Uterus (tissue), 4 donors: ENCODE measurements around the gene CSF3R. TPM values are rescaled to one million over a fixed set of nuclear protein-coding genes. Genes with fewer than 3 reads are reported as not detected.

ENCODE experiments used
- DNase-seq, 2 donors: peaks; one replicate each; pipeline ENCODE4 v3.0.0-alpha.2; 2019 to 2020
- H3K27ac ChIP-seq, 2 donors: fragments of 200-600 bp; sonication (generic); 1 replicate in 1 of 2; 2 replicates in 1 of 2; pipeline ENCODE4 v1.5.1; 2016 to 2018
- H3K27me3 ChIP-seq, 2 donors: fragments of 200-600 bp; sonication (generic); one replicate each; pipeline ENCODE4 v1.5.1; 2018 to 2019; ENCODE audit warnings: control low read depth in 1 of 2
- H3K36me3 ChIP-seq, 2 donors: fragments of 200-600 bp; sonication (generic); one replicate each; pipeline ENCODE4 v1.5.1; 2019; ENCODE audit warnings: control low read depth in 1 of 2
- H3K4me1 ChIP-seq, 2 donors: fragments of 200-600 bp; sonication (generic); one replicate each; pipeline ENCODE4 v1.5.1; 2018 to 2019; ENCODE audit warnings: control low read depth in 1 of 2
- H3K4me3 ChIP-seq, 2 donors: fragments of 200-600 bp; sonication (generic); 1 replicate in 1 of 2; 2 replicates in 1 of 2; pipeline ENCODE4 v1.5.1; 2018 to 2019; ENCODE audit warnings: mild to moderate bottlenecking in 1 of 2
- H3K9me3 ChIP-seq, 2 donors: fragments of 200-600 bp; sonication (generic); one replicate each; pipeline ENCODE4 v1.5.1; 2019; ENCODE audit warnings: control low read depth in 1 of 2
- CTCF ChIP-seq, 4 experiments: fragments of 200-600 bp in 2 of 4; fragments of 450-650 bp in 2 of 4; sonication (generic) in 2 of 4; IDR thresholded peaks; one replicate each; pipeline ENCODE4 v1.5.1; 2016 to 2019; ENCODE audit warnings: antibody characterized with exemption in 4 of 4, mild to moderate bottlenecking in 2 of 4, moderate library complexity in 1 of 4
- POLR2A ChIP-seq, 2 donors: fragments of 450-650 bp; IDR thresholded peaks; one replicate each; pipeline ENCODE4 v1.6.1; 2016; ENCODE audit warnings: antibody characterized with exemption in 2 of 2, mild to moderate bottlenecking in 1 of 2, moderate library complexity in 1 of 2
- intact Hi-C: fragments of 100-400 bp; cut with DNase I; formaldehyde crosslinking; loops from one replicate; pipeline ENCODE4 v1.15.1; 2023; ENCODE audit warnings: low total_unique reads
- total RNA-seq, 4 donors: library from RNA; depleted of rRNA in 3 of 4; stranded (reverse); fragments of >200 nt in 3 of 4; gene quantifications; one replicate each; pipeline versions ENCODE4 v1.1.0 to v1.2.4, GENCODE V29; 2014 to 2023
- donor health status: DM: yes; HTN: yes; CAD: no.

The CSF3R gene
- total RNA-seq, 4 donors from 2014 or later, result 4.9 to 9.7 (median 6.6) TPM

GRCh38 chr1:36453600-36454388 is 28.9 kb downstream of the CSF3R start:
- Histone ChIP-seq H3K4me1 (peaks cover 0 to 3% of the 10 kb centered on the region in 2 donors), H3K4me3 (no peak overlapping the region), H3K27ac (no peak overlapping the region), H3K36me3 (no peaks in the 10 kb centered on the region), H3K27me3 (no peaks in the 10 kb centered on the region), H3K9me3 (no peaks in the 10 kb centered on the region)
- no peak for DNase-seq
- TF ChIP-seq POLR2A (IDR thresholded peaks at IDR 0.05) (no peak), CTCF (IDR thresholded peaks at IDR 0.05) (no peak)
- intact Hi-C loops, result no loop called here

GRCh38 chr1:36453051-36453450 is 29.7 kb downstream of the CSF3R start:
- TF ChIP-seq POLR2A (IDR thresholded peaks at IDR 0.05) (no peak), CTCF (IDR thresholded peaks at IDR 0.05) (no peak)
- Histone ChIP-seq H3K27me3 (no peaks in the 10 kb centered on the region), H3K36me3 (no peaks in the 10 kb centered on the region), H3K27ac (no peak overlapping the region), H3K9me3 (no peaks in the 10 kb centered on the region), H3K4me1 (peaks cover 0 to 3% of the 10 kb centered on the region in 2 donors), H3K4me3 (no peak overlapping the region)
- DNase-seq, result no peak
- intact Hi-C loops, result no loop called here

GRCh38 chr1:36450919-36451305 is 31.8 kb downstream of the CSF3R start:
- H3K27me3 ChIP-seq, result no peaks in the 10 kb centered on the region
- peak overlapping the region; percentile 96 to 97 for H3K27ac ChIP-seq
- TF ChIP-seq CTCF (IDR thresholded peaks at IDR 0.05), result no peak
- no peak for TF ChIP-seq POLR2A (IDR thresholded peaks at IDR 0.05)
- H3K4me1 ChIP-seq, result peaks cover 0 to 3% of the 10 kb centered on the region in 2 donors
- intact Hi-C loops, result no loop called here
- peak overlapping the region; percentile 63 to 66 for H3K4me3 ChIP-seq
- H3K36me3 ChIP-seq, result no peaks in the 10 kb centered on the region
- no peak for DNase-seq
- H3K9me3 ChIP-seq, result no peaks in the 10 kb centered on the region

GRCh38 chr1:36450270-36450918 is 32.3 kb downstream of the CSF3R start, which contains the start of gene OSCP1:
OSCP1 (minus strand) TSS chr1:36450451; CDS start chr1:36450369, 82 bp downstream.
- Histone ChIP-seq H3K9me3 (no peaks in the 10 kb centered on the region), H3K36me3 (no peaks in the 10 kb centered on the region), H3K27me3 (no peaks in the 10 kb centered on the region), H3K4me1 (peaks cover 0 to 3% of the 10 kb centered on the region in 2 donors), H3K4me3 (peak within 1 kb of the TSS; percentile 63 to 66), H3K27ac (peak within 1 kb of the TSS; percentile 96 to 97)
- peak; percentile 95 to 97 for DNase-seq
- intact Hi-C loops, result no loop called here
- TF ChIP-seq CTCF (IDR thresholded peaks at IDR 0.05) (no peak), POLR2A (IDR thresholded peaks at IDR 0.05) (peak; percentile 94 to 95)

- Histone ChIP-seq H3K36me3 (no peaks in the 10 kb centered on the region), H3K4me3 (no peak overlapping the region), H3K27ac (no peak overlapping the region), H3K4me1 (peaks cover 0 to 3% of the 10 kb centered on the region in 2 donors), H3K27me3 (no peaks in the 10 kb centered on the region), H3K9me3 (no peaks in the 10 kb centered on the region)
- intact Hi-C loops, result no loop called here
- DNase-seq, result no peak
- TF ChIP-seq POLR2A (IDR thresholded peaks at IDR 0.05), result no peak
- TF ChIP-seq CTCF (IDR thresholded peaks at IDR 0.05), result no peak
These were observed 34.1 kb downstream of the CSF3R start for GRCh38 chr1:36448530-36449056.
